GM12872 (cell line): ENCODE measurements around the gene BCAS2.

Experiments
- TF ChIP-seq, protein P1 (sequence below): IDR thresholded peaks from 3 replicates; pipeline ENCODE4 v1.5.1; 2011; ENCODE audit warnings: low read depth, mild to moderate bottlenecking, low read length, moderate library complexity; ENCODE audit not compliant: insufficient read depth

BCAS2 gene

DNA sequence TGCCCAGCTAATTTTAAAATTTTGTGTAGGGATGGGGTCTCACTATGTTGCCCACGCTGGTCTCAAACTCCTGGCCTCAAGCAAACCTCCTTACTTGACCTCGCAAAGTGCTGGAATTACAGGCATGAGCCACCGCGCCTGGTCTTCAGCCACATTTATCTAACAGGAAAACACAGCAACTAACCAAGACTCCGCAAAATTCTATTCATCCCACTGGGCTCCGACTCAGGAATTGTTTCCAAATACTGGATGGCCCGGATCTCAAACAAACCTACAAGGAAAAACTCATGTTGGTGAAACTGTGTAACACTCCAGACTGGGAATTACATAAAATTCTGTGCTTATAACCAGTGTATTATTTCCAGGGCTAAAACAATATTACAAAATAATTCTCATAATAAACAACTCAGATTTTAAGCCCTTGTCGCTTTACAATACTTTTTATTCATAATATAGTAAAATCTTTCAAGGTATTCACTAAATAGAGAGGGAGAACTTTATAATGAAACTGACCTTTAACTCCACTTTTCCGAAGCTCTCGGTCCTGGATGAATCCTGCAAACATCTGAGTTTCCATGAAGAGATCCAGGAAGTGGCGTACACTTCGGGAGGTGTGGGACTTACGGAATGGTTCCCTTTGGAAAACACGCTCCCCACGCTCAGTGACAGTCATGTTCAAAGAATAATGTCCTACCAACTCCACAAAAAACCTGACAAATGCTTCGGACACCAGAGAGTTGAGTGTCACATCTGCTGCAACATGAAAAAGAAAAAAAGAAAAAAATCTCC, 6.0 kb upstream of the BCAS2 start:
- TF ChIP-seq, protein P1, sequence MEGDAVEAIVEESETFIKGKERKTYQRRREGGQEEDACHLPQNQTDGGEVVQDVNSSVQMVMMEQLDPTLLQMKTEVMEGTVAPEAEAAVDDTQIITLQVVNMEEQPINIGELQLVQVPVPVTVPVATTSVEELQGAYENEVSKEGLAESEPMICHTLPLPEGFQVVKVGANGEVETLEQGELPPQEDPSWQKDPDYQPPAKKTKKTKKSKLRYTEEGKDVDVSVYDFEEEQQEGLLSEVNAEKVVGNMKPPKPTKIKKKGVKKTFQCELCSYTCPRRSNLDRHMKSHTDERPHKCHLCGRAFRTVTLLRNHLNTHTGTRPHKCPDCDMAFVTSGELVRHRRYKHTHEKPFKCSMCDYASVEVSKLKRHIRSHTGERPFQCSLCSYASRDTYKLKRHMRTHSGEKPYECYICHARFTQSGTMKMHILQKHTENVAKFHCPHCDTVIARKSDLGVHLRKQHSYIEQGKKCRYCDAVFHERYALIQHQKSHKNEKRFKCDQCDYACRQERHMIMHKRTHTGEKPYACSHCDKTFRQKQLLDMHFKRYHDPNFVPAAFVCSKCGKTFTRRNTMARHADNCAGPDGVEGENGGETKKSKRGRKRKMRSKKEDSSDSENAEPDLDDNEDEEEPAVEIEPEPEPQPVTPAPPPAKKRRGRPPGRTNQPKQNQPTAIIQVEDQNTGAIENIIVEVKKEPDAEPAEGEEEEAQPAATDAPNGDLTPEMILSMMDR = no peak

DNA sequence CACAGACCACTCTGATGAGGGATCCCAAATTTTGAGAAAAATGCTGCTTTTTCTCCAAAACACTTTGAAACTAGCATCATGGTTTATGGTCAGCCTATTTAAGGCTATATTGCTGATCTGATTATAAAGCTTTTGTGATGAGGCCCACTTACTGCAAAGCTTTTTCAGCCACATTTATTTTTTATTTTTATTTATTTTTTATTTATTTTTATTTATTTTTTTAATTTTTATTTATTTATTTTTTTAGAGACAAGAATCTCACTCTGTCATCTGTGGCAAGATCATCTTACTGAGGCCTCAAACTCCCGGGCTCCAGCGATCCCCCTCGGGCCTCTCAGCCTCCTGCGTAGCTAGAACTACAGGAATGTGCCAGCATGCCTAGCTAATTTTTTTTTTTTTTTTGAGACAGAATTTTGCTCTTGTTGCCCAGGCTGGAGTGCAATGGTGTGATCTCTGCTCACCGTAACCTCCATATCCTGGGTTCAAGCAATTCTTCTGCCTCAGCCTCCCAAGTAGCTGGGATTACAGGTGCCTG, 5.2 kb upstream of the BCAS2 start:
- TF ChIP-seq, protein P1 = no peak

DNA sequence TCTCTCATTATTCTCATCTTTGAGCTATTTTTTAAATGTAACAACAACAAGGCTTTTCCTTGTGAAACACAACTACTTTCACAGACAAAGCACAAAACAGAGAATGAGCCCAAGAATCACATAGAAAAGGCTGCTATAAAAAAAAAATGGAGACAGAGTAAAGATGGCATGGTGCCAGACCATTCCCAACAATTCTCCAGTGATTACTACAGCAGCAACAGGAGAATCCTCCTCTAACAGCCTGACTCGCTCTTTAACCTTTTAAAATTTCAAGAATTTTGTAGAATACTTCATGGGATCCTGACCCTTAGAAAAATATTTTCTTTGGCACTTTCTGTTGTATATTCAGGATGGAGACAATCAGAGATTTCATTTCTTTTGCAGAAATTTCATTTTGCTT, 3.8 kb upstream of the BCAS2 start:
- TF ChIP-seq, protein P1 = no peak

GRCh38 chr1:114574365-114574764, 7.0 kb downstream of the BCAS2 start:
- TF ChIP-seq, protein P1 = no peak

GRCh38 chr1:114564141-114564540, 17.3 kb downstream of the BCAS2 start:
- TF ChIP-seq, protein P1 = no peak

- TF ChIP-seq, protein P1 = no peak
Measured at GRCh38 chr1:114561333-114561732, 20.1 kb downstream of the BCAS2 start.

DNA sequence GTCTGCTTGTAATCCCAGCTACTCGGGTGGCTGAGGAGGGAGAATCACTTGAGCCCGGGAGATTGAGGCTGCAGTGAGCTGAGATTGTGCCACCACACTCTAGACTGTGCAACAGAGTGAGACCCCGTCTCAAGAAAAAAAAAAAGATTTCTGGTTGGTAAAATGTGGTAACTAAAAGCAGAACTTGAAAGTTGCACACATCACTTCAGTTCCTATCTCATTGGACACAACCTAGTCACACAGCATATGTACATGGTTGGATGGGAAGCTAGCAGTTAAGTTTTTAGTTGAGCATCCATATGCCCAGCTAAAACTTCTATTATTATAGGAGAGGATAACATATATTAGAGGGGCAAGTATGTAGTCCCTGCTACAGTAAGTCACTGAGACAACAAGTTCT, 22.1 kb downstream of the BCAS2 start:
- TF ChIP-seq, protein P1 = no peak
